GM19395 (cell line): ENCODE results near the gene PPARD.
"Not testable (repeated sequence)": the region's sequence is repeated elsewhere in the genome, so short reads cannot be mapped to it uniquely, and the experiment has no call there.

Experiments
- ATAC-seq: cut with Tn5 transposase; IDR thresholded peaks from one replicate; pipeline ENCODE4 v1.9.1; 2021; ENCODE audit warnings: mild to moderate bottlenecking, moderate library complexity; ENCODE audit not compliant: unreplicated experiment

PPARD gene

GRCh38 chr6:35435074-35435837, 92.9 kb downstream of the PPARD start:
- no peak for ATAC-seq

- no peak for ATAC-seq
These were observed 93.9 kb downstream of the PPARD start for GRCh38 chr6:35436071-35436857.

GRCh38 chr6:35438378-35439065, 96.2 kb downstream of the PPARD start:
- ATAC-seq, result not testable (repeated sequence)

- no peak for ATAC-seq
These were observed 97.0 kb downstream of the PPARD start for GRCh38 chr6:35439308-35439707.

GRCh38 chr6:35441205-35441604, 98.8 kb downstream of the PPARD start:
- ATAC-seq, result no peak

- no peak for ATAC-seq
These were observed 99.3 kb downstream of the PPARD start for GRCh38 chr6:35441642-35442041.

GRCh38 chr6:35442693-35443092, 100.3 kb downstream of the PPARD start:
- no peak for ATAC-seq

GRCh38 chr6:35443341-35444030, 101.1 kb downstream of the PPARD start:
- no peak for ATAC-seq

GRCh38 chr6:35445691-35446090, 103.3 kb downstream of the PPARD start:
- no peak for ATAC-seq

- no peak for ATAC-seq
These were observed 105.8 kb downstream of the PPARD start for GRCh38 chr6:35448191-35448590.

- ATAC-seq, result peak; percentile 44
These were observed 107.0 kb downstream of the PPARD start for GRCh38 chr6:35449287-35449881.

GRCh38 chr6:35451354-35452182, 109.2 kb downstream of the PPARD start:
- no peak for ATAC-seq

GRCh38 chr6:35452183-35453090, 110.1 kb downstream of the PPARD start, which contains the start of gene FANCE:
Gene FANCE (plus strand): TSS chr6:35452338. CDS start chr6:35452546, 208 bp downstream.
- ATAC-seq, result peak; percentile 90

- no peak for ATAC-seq
These were observed 110.9 kb downstream of the PPARD start for GRCh38 chr6:35453236-35453635.

GRCh38 chr6:35454391-35455110, 112.2 kb downstream of the PPARD start:
- ATAC-seq, result no peak

- ATAC-seq, result no peak
These were observed 115.5 kb downstream of the PPARD start for GRCh38 chr6:35457907-35458306.

GRCh38 chr6:35461270-35461669, 118.9 kb downstream of the PPARD start:
- ATAC-seq, result no peak

GRCh38 chr6:35463292-35463691, 120.9 kb downstream of the PPARD start:
- ATAC-seq, result no peak
